ENCODE results near the gene RGL3. TPM values are rescaled to one million over a fixed set of nuclear protein-coding genes. Genes with fewer than 3 reads are reported as not detected.
"Not testable (repeated sequence)": the region's sequence is repeated elsewhere in the genome, so short reads cannot be mapped to it uniquely, and the experiment has no call there.

Gene RGL3
- polyA plus RNA-seq, 6 donors from 2014 or later: 0.40 to 0.44 TPM; not detected in 4

DNA sequence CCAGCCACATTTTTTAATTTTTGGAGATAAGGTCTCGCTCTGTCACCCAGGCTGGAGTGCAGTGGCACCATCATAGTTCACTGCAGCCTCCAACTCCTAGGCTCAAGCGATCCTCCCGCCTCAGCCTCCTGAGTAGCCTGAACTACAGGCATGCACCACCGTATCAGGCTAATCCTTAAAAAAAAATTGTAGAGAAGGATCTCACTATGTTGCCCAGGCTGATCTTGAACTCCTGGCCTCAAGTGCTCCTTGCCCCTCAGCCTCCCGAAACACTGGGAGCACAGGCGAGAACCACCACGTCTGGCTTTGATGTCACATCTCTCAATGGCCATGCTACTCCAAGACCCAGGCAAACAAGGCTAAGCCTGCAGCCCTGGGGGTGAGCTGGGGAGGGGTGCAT lies 37.5 kb upstream of the RGL3 start:
- Mint-ChIP-seq H3K27ac (no peak overlapping the region), H3K27me3 (peaks cover 5 to 30% (median 23%) of the 10 kb centered on the region in 3 donors), H3K4me1 (peaks cover 0 to 7% (median 6%) of the 10 kb centered on the region in 3 donors), H3K9me3 (peaks cover 0 to 1% (median 0%) of the 10 kb centered on the region in 7 donors), H3K4me3 (peak overlapping the region in 1 of 8 donors; percentile 30), H3K36me3 (no peaks in the 10 kb centered on the region)
- ATAC-seq (ENCODE audit: low read depth in 2 of 2) (no peak), DNase-seq (no peak)

DNA sequence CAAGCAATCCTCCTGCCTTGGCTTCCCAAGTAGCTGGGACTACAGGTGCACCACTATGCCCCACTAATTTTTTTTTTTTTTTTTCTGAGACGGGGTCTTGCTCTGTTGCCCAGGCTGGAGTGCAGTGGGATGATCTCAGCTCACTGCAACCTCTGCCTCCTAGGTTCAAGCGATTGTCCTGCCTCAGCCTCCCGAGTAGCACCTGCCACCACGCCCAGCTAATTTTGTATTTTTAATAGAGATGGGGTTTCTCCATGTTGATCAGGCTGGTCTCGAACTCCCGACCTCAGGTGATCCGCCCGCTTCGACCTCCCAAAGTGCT lies 36.1 kb upstream of the RGL3 start:
- ATAC-seq (ENCODE audit: low read depth in 2 of 2); H3K4me1 Mint-ChIP-seq; H3K9me3 Mint-ChIP-seq; H3K27ac Mint-ChIP-seq; H3K36me3 Mint-ChIP-seq; DNase-seq: not testable (repeated sequence)
- peak overlapping the region in 1 of 8 donors; percentile 70 for H3K4me3 Mint-ChIP-seq
- H3K27me3 Mint-ChIP-seq: peaks cover 4 to 23% (median 15%) of the 10 kb centered on the region in 3 donors

DNA sequence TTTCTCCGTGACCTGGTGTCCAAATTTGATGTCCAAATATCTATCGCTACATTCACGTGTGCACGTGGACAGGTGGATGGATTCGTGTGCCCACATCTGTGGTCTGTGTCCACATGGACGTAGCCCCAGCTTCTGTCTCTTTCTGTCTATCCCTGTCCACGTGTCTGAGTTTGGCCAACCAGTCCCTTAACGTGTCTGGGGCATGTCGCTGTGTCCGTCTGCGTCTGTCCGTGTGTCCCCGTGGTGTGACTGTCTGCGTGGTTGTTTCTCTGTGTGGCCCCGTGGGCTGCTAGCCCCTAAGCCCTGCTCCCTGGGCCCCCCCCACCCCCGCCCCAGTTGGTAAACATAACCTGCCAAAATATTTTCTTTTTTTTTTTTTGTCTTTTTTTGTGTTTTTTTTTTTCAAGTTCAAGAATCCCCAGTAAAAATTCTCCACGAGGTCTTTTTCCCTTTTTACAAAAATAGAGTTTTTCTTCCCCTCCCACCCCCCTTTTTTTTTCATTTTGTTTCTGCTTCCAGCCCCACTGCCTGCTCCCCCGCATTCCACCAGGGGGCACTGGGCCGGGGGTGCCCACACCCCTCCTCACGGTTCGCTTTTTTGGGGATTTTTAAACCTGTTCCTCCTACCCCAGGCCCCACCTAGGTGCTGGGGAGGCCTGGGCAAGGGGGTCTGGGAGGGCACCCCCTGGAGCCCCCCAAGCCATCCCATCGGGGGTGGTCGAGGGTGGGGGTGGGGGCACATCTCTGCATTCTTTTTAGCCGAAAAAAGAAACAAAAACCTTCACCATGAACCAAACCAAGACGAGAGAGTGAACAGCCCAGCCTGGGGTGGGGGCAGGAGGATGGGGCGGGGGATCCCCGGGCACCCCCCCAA lies 34.6 kb upstream of the RGL3 start:
- no peaks in the 10 kb centered on the region for H3K36me3 Mint-ChIP-seq
- no peaks in the 10 kb centered on the region for H3K9me3 Mint-ChIP-seq
- H3K4me3 Mint-ChIP-seq: no peak overlapping the region
- H3K27ac Mint-ChIP-seq: no peak overlapping the region
- H3K27me3 Mint-ChIP-seq: peaks cover 0 to 16% (median 8%) of the 10 kb centered on the region in 3 donors
- peaks cover 0 to 7% (median 6%) of the 10 kb centered on the region in 3 donors for H3K4me1 Mint-ChIP-seq
- ATAC-seq (ENCODE audit: low read depth in 2 of 2) (peak; percentile 72 to 75), DNase-seq (peak; percentile 30)

DNA sequence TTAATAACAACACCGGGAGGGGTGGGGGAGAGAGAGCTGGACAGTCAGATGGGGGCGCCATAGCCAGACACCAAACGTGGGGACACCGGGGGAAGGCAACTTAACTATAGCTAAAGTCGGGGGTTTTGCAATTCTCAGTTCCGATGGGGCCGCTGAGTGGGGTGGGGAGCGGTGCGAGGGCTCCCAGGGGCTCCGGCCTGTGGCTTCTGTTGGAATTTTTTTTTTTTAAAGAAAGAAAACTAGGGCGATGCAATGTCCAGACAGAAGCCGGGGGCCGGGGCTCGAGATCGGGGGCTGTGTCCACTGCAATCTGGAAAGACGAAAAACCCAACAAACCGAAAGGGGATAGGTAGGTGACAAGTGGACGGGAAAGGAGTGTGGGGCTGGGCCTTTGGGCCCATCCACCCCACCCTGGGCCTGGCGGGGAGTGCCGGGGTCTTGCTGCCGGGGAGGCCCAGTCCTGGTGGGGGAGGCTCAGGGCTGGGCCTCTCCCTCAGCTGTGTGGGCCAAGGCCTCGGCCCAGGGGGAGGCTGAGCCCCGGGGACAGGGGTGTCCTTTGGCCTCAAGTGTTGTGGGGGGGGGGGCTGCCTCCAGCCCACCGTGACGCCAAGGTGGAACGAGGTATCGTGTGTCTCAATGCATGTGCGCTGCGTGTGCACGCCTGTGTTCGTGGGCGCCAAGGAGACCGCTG lies 33.7 kb upstream of the RGL3 start:
- H3K27me3 Mint-ChIP-seq: peaks cover 0 to 7% (median 0%) of the 10 kb centered on the region in 3 donors
- H3K4me1 Mint-ChIP-seq: peaks cover 0 to 7% (median 6%) of the 10 kb centered on the region in 3 donors
- no peak for ATAC-seq (ENCODE audit: low read depth in 2 of 2)
- peak overlapping the region in 1 of 6 donors; percentile 79 for H3K27ac Mint-ChIP-seq
- H3K9me3 Mint-ChIP-seq: no peaks in the 10 kb centered on the region
- DNase-seq: no peak
- H3K4me3 Mint-ChIP-seq: peak overlapping the region in 2 of 8 donors; percentile 3 to 68
- H3K36me3 Mint-ChIP-seq: no peaks in the 10 kb centered on the region

DNA sequence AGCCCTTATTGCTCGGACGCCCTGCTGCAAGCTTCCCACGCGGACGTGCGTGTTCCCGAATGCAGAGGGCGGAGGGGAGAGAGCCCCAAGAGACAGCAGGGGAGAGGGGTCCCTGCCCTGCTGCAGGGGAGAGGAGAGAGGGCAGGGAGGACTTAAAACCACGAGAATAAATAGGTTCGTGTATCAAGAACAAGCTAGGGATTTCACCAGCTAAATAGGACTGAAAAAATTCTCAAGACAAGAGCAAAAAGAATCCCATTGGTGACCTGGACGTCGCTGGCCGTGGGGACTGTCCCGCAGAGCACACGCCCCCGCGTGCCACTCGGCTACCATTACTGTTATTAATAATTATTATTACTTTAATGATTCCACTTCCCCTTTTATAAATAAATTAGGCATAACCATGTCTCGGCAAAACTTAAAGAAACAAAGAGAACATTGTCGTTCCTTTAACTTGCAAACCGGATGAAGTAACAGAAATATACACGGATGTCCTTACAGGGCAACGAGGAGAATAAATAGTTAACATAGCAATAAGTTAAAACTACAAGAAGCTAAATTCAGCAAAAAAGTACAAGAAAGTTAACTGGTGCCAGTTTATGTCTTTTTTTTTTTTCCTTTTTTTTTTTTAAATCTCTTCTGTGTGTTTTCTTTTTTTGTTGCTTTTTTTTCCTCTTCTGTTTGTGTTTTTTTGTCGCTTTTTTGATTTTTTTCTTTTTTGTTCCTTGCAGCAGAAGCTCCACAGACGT lies 32.9 kb upstream of the RGL3 start:
- DNase-seq (no peak), ATAC-seq (ENCODE audit: low read depth in 2 of 2) (no peak)
- no peaks in the 10 kb centered on the region for H3K9me3 Mint-ChIP-seq
- no peaks in the 10 kb centered on the region for H3K36me3 Mint-ChIP-seq
- H3K4me3 Mint-ChIP-seq: peak overlapping the region in 2 of 8 donors; percentile 3 to 68
- peak overlapping the region in 1 of 6 donors; percentile 79 for H3K27ac Mint-ChIP-seq
- H3K4me1 Mint-ChIP-seq: peaks cover 0 to 7% (median 6%) of the 10 kb centered on the region in 3 donors
- peaks cover 0 to 5% (median 0%) of the 10 kb centered on the region in 3 donors for H3K27me3 Mint-ChIP-seq

DNA sequence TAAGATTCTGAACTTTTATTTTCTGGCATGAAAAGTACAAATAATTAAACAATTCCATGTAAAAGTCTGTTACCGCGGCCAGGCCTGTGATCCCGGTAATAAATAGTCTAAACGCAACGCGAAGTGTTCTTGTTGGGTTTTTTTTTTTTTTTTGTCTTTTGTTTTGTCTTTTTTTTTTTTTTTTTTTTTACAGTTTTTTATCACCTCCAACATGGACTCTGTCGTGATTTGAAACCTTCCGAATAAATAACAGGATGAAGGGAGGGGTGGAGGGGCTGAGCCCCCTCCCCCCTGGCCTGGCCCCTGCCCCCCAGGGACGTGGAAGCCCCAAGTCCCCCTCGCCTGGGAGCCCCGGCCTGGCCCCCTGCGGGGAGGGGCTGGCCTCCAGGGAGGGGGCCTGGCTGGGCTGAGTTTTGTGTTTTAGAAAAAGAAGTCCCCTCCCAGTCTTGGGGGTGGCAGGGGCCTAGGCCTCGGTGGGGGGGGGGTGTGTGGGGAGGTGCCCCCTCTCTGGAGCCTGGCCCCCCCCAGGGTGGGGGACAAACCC lies 32.3 kb upstream of the RGL3 start:
- Mint-ChIP-seq H3K4me1 (peaks cover 5 to 11% (median 8%) of the 10 kb centered on the region in 3 donors), H3K9me3 (no peaks in the 10 kb centered on the region), H3K36me3 (peaks cover 0 to 6% of the 10 kb centered on the region in 2 donors), H3K27ac (peak overlapping the region in 1 of 6 donors; percentile 18), H3K4me3 (no peak overlapping the region), H3K27me3 (peaks cover 0 to 5% (median 0%) of the 10 kb centered on the region in 3 donors)
- DNase-seq (no peak), ATAC-seq (ENCODE audit: low read depth in 2 of 2) (no peak)

DNA sequence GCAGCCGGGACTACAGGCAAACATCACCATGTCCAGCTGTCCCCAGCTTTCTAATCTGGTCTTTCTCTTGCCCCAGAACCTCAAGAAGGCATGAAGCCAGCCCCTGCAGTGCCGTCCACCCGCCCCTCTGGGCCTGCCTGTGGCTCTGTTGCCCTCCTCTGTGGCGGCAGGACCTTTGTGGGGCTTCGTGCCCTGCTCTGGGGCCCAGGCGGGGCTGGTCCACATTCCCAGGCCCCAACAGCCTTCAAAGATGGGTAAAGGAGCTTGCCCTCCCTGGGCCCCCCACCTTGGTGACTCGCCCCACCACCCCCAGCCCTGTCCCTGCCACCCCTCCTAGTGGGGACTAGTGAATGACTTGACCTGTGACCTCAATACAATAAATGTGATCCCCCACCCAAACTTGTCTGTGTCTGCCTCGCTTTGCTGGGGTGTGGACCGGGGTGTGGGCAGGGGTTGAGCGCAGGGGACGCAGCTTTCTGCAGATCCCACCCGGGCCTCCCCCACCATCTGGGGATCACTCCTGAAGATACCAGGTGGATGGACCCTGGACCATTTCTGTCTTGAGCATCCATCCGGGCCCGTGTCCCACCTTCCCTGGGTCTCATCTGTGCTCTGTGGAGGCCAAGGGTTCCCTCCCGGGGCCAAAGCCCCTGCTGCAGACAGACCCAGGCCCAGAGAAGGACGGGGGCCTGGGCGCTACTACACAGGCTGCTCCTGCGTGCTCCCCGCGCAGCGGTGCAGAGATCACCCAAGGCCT lies 31.6 kb upstream of the RGL3 start:
- no peak for DNase-seq
- Mint-ChIP-seq H3K36me3 (peaks cover 0 to 8% of the 10 kb centered on the region in 2 donors), H3K9me3 (no peaks in the 10 kb centered on the region), H3K27me3 (peaks cover 0 to 5% (median 0%) of the 10 kb centered on the region in 3 donors), H3K4me3 (no peak overlapping the region), H3K27ac (peak overlapping the region in 1 of 6 donors; percentile 18), H3K4me1 (peaks cover 5 to 11% (median 8%) of the 10 kb centered on the region in 3 donors)
- ATAC-seq (ENCODE audit: low read depth in 2 of 2): no peak

DNA sequence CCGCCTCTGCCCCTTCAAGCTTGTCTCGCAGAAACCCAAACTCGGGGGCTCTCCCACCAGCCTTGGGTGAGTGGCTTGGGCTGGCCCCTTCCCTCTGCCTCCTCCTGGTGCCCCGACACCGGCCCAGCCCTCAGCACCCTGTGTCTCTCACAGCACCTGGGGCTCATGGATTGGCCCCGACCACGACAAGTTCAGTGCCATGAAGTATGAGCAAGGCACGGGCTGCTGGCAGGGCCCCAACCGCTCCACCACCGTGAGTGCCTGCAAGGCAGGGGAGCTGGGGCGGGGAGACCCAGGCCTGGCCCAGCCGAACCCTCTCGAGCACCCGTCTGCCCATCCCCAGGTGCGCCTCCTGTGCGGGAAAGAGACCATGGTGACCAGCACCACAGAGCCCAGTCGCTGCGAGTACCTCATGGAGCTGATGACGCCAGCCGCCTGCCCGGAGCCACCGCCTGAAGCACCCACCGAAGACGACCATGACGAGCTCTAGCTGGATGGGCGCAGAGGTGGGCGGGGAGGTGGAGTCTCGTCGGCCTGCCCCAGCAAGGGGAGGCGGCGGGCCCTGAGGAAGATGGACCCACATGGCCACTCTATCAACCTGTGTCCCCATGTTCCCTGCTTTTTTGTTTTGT lies 29.9 kb upstream of the RGL3 start:
- Mint-ChIP-seq H3K36me3 (peaks cover 3 to 16% of the 10 kb centered on the region in 2 donors), H3K27ac (peak overlapping the region in 1 of 6 donors; percentile 82), H3K9me3 (no peaks in the 10 kb centered on the region), H3K27me3 (peaks cover 0 to 5% (median 0%) of the 10 kb centered on the region in 3 donors), H3K4me3 (peak overlapping the region in 1 of 8 donors; percentile 56), H3K4me1 (peaks cover 5 to 16% (median 8%) of the 10 kb centered on the region in 3 donors)
- ATAC-seq (ENCODE audit: low read depth in 2 of 2): no peak
- DNase-seq: no peak

DNA sequence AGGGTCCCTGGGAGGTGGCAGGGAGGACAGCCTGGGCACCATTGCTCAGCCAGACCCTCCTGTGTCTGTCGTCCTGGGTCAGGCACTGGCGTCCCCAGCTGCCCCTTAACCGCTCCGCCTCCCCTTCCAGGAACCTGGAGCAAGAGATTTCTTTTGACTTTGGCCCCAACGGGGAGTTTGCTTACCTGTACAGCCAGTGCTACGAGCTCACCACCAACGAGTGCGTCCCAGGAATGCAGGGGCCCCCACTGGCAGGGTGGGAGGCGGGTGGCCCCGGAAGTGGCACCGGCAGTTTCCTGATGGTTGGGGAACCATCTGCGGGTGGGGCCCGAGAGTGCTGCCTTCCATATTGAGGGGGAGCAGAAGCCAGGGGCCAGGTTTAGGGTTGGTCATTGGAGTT lies 29.3 kb upstream of the RGL3 start:
- Mint-ChIP-seq H3K27ac (no peak overlapping the region), H3K9me3 (no peaks in the 10 kb centered on the region), H3K4me3 (no peak overlapping the region)

DNA sequence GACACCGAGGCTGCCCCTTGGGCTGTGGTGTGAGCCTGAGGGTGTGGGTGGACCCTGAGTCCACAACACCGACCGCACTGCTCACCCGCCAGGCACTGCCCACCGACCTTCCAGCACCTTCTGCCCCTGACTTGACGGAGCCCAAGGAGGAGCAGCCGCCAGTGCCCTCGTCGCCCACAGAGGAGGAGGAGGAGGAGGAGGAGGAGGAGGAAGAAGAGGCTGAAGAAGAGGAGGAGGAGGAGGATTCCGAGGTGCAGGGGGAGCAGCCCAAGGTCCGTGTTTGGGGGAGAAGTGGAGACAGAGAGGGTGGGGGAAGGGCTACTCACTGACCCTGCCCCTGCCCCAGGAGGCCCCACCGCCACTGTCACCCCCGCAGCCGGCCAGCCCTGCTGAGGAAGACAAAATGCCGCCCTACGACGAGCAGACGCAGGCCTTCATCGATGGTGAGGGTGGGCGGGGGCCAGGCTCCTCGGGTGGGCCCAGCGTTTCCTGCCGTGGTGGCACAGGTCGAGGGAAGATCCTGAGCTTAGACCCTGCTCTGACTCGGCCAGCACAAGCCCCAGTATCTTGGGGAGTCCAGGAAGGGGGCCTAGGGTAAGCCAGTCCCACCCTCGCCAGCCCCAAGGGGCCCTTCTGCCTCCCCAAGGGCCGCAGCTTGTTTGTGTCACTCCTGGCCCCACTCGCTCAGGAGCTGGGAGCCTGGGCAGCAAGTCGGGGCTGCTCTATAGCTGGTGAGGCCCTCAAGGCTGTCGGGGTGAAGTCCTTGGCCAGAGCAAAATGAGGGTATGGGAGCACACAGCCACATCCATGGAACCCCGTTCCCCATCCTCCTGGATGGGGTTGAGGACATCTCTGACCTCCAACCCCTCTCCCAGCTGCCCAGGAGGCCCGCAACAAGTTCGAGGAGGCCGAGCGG lies 28.5 kb upstream of the RGL3 start:
- H3K4me1 Mint-ChIP-seq: peaks cover 5 to 16% (median 5%) of the 10 kb centered on the region in 3 donors
- no peak overlapping the region for H3K4me3 Mint-ChIP-seq
- no peak for DNase-seq
- peaks cover 5 to 16% of the 10 kb centered on the region in 2 donors for H3K36me3 Mint-ChIP-seq
- peaks cover 0 to 4% (median 0%) of the 10 kb centered on the region in 3 donors for H3K27me3 Mint-ChIP-seq
- no peak overlapping the region for H3K27ac Mint-ChIP-seq
- no peaks in the 10 kb centered on the region for H3K9me3 Mint-ChIP-seq
- no peak for ATAC-seq (ENCODE audit: low read depth in 2 of 2)

More for the DNA sequence above, 29.3 kb upstream of the RGL3 start:
- ATAC-seq (ENCODE audit: low read depth in 2 of 2) (no peak), DNase-seq (no peak)
- peaks cover 5 to 16% of the 10 kb centered on the region in 2 donors for H3K36me3 Mint-ChIP-seq
- peaks cover 0 to 5% (median 0%) of the 10 kb centered on the region in 3 donors for H3K27me3 Mint-ChIP-seq
- peaks cover 5 to 16% (median 7%) of the 10 kb centered on the region in 3 donors for H3K4me1 Mint-ChIP-seq

DNA sequence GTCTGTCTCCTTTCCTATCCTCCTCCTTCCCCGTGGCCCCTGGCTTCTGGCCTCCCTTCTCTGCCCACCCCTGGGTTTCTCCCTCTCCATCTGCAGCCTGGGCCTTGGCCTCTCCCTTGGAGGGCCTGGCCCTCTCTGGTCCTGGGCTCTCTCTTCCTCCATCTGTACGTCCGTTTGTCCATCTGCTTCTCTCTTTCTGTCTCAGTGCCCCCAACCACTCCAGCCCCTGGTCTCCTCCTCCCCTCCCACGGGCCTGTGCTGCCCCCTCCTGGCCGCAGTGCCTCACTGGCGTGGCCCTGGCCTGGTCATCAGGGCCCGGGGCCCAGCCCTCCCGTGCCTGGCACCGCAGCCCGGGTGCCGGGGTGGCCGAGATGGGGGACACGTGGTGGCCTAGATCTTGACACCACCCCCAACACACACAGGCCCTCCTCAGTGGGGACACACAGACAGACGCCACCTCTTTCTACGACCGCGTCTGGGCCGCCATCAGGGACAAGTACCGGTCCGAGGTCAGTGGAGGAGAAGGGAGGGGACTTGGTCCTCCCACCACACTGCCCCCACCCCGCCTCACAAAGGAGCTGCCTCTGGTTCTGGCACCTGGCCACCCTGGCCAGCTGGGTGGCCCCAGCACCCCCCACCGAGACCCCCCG lies 27.7 kb upstream of the RGL3 start:
- Mint-ChIP-seq H3K4me1 (peaks cover 7 to 13% (median 11%) of the 10 kb centered on the region in 3 donors), H3K27me3 (no peaks in the 10 kb centered on the region), H3K4me3 (no peak overlapping the region), H3K36me3 (peaks cover 10 to 22% of the 10 kb centered on the region in 2 donors), H3K27ac (peak overlapping the region in 1 of 6 donors; percentile 95), H3K9me3 (no peaks in the 10 kb centered on the region)
- peak; percentile 74 to 84 for ATAC-seq (ENCODE audit: low read depth in 2 of 2)
- peak; percentile 55 for DNase-seq
